HepG2 (cell line): Measurements from ENCODE around the gene RSF1. TPM values are rescaled to one million over a fixed set of nuclear protein-coding genes. Genes with fewer than 3 reads are reported as not detected.
A peak's percentile ranks its signal among the peaks of the same experiment; 100 is the strongest.

Source experiments
- ATAC-seq: fragments of 200-7000 bp; cut with Tn5 transposase; 3 replicates; pipeline ENCODE4 v1.9.1; 2020; ENCODE audit warnings: mild to moderate bottlenecking, moderate library complexity
- BruUV-seq: library from RNA; stranded (reverse); fragments of 400-500 nt; replicated peaks from 2 replicates; lab custom pipeline; 2021; lab: Mats Ljungman, UMichigan
- CTCF ChIA-PET: fragments of 300-600 bp; formaldehyde crosslinking; extraction: SDS; loops from one replicate; lab custom pipeline; 2021; ENCODE audit warnings: low total read pairs, inconsistent platforms, low intra/inter-chr PET ratio; lab: Yijun Ruan, JAX
- POLR2A ChIA-PET: fragments of 350-600 bp; sonication (Branson Sonifier 250); formaldehyde crosslinking; loops from one replicate; lab custom pipeline; 2020; ENCODE audit warnings: antibody characterized with exemption, inconsistent platforms; lab: Yijun Ruan, JAX
- DNase-seq: peaks from one replicate; pipeline ENCODE4 v3.0.0-alpha.2; 2015; ENCODE audit warnings: low spot score
- FAIRE-seq: peaks from 3 replicates; lab custom pipeline; 2011; peaks lifted over from hg19 to GRCh38; lab: Jason Lieb, UNC
- H2AFZ ChIP-seq: one replicate; pipeline ENCODE4 v1.6.1; 2011; ENCODE audit warnings: low read length, inconsistent platforms
- H3K27ac ChIP-seq: fragments of 300-600 bp; 3 replicates; pipeline ENCODE4 v1.8.0; 2011; ENCODE audit warnings: mixed run types, mild to moderate bottlenecking, mixed read lengths, low read length, inconsistent platforms; ENCODE audit not compliant: insufficient read depth; ENCODE audit errors: extremely low read length
- H3K27me3 ChIP-seq, 2 experiments: fragments of 200-600 bp in 1 of 2; 2 replicates in 1 of 2; 3 replicates in 1 of 2; pipeline versions ENCODE4 v1.6.0 to v1.8.0; 2011; ENCODE audit warnings: low read length in 2 of 2, mild to moderate bottlenecking in 2 of 2, moderate library complexity in 2 of 2, inconsistent platforms in 1 of 2; ENCODE audit not compliant: insufficient read depth in 2 of 2, control insufficient read depth in 1 of 2
- H3K36me3 ChIP-seq, 2 experiments: fragments of 200-600 bp in 1 of 2; replicated peaks in 1 of 2; 2 replicates in 1 of 2; 3 replicates in 1 of 2; pipeline versions ENCODE4 v1.5.1 to v1.8.0; 2011; ENCODE audit warnings: low read length in 2 of 2, inconsistent platforms in 1 of 2; ENCODE audit not compliant: insufficient read depth in 2 of 2, control insufficient read depth in 1 of 2
- H3K4me1 ChIP-seq: 2 replicates; pipeline ENCODE4 v1.5.1; 2012; ENCODE audit warnings: low read length, inconsistent platforms; ENCODE audit not compliant: insufficient read depth
- H3K4me2 ChIP-seq: 2 replicates; pipeline ENCODE4 v1.6.0; 2011; ENCODE audit warnings: low read depth, low read length, inconsistent platforms
- H3K4me3 ChIP-seq, 3 experiments: fragments of 200-600 bp in 1 of 3; sonication (generic), shearing (Covaris generic) in 1 of 3; replicated peaks in 1 of 3; 2 replicates each; pipeline ENCODE4 v1.5.1; 2011 to 2016; ENCODE audit warnings: low read length in 3 of 3, inconsistent platforms in 2 of 3, low read depth in 2 of 3, mild to moderate bottlenecking in 2 of 3, control low read depth in 1 of 3, mixed read lengths in 1 of 3; ENCODE audit not compliant: insufficient read depth in 1 of 3
- H3K79me2 ChIP-seq: one replicate; pipeline ENCODE4 v1.6.1; 2011; ENCODE audit warnings: low read length, inconsistent platforms; ENCODE audit not compliant: insufficient read depth
- H3K9ac ChIP-seq: 2 replicates; pipeline ENCODE4 v1.6.0; 2011; ENCODE audit warnings: mild to moderate bottlenecking, low read depth, low read length, inconsistent platforms; ENCODE audit not compliant: insufficient read depth
- H3K9me3 ChIP-seq: 2 replicates; pipeline ENCODE4 v1.5.1; 2012; ENCODE audit warnings: mild to moderate bottlenecking, low read length
- H4K20me1 ChIP-seq: 2 replicates; pipeline ENCODE4 v1.6.0; 2011; ENCODE audit warnings: inconsistent platforms, mild to moderate bottlenecking, low read length, moderate library complexity; ENCODE audit not compliant: insufficient read depth
- DNMT3B ChIP-seq: conservative IDR thresholded peaks from 2 replicates; pipeline ENCODE4 v1.6.1; 2016; ENCODE audit warnings: missing biosample characterization, control low read depth
- GMEB2 ChIP-seq: IDR thresholded peaks from 2 replicates; pipeline ENCODE4 v1.6.1; 2016; ENCODE audit warnings: missing biosample characterization, missing genetic modification reagents, low read depth
- IKZF4 ChIP-seq: sonication (generic); formaldehyde crosslinking; IDR thresholded peaks from 2 replicates; pipeline ENCODE4 v1.5.1; 2020; ENCODE audit warnings: borderline replicate concordance, mild to moderate bottlenecking, low read depth, missing genetic modification reagents; ENCODE audit errors: not compliant biosample characterization
- LCORL ChIP-seq, 2 experiments: fragments of 450-650 bp in 1 of 2; sonication (generic) in 1 of 2; formaldehyde crosslinking in 1 of 2; IDR thresholded peaks; 2 replicates each; pipeline versions ENCODE4 v1.5.0 to v1.6.1; 2017 to 2020; ENCODE audit warnings: antibody characterized with exemption in 1 of 2, missing genetic modification reagents in 1 of 2
- MAX ChIP-seq: IDR thresholded peaks from 2 replicates; pipeline ENCODE4 v1.6.1; 2012; ENCODE audit warnings: inconsistent platforms
- NR2F6 ChIP-seq, 2 experiments: IDR thresholded peaks; 2 replicates each; pipeline ENCODE4 v1.6.1; 2016; ENCODE audit warnings: antibody characterized with exemption in 1 of 2, mild to moderate bottlenecking in 1 of 2
- PHF20 ChIP-seq: sonication (generic); formaldehyde crosslinking; IDR thresholded peaks from 2 replicates; pipeline ENCODE4 v1.5.0; 2020; ENCODE audit warnings: mild to moderate bottlenecking, missing genetic modification reagents
- POGZ ChIP-seq: sonication (generic); formaldehyde crosslinking; IDR thresholded peaks from 2 replicates; pipeline ENCODE4 v1.4.0; 2020; ENCODE audit warnings: mild to moderate bottlenecking, missing genetic modification reagents
- PRDM10 ChIP-seq: sonication (generic); formaldehyde crosslinking; IDR thresholded peaks from 2 replicates; pipeline ENCODE4 v1.4.0; 2020; ENCODE audit warnings: low read depth, missing genetic modification reagents
- RFXAP ChIP-seq: sonication (generic); formaldehyde crosslinking; IDR thresholded peaks from 2 replicates; pipeline ENCODE4 v1.4.0; 2020; ENCODE audit warnings: missing genetic modification reagents, borderline replicate concordance
- SOX6 ChIP-seq, 2 experiments: fragments of 450-650 bp in 1 of 2; sonication (generic) in 1 of 2; formaldehyde crosslinking in 1 of 2; IDR thresholded peaks; 2 replicates each; pipeline versions ENCODE4 v1.4.0 to v1.6.1; 2017 to 2020; ENCODE audit warnings: antibody characterized with exemption in 1 of 2, mild to moderate bottlenecking in 1 of 2, missing genetic modification reagents in 1 of 2
- ZBTB3 ChIP-seq: sonication (generic); formaldehyde crosslinking; IDR thresholded peaks from 2 replicates; pipeline ENCODE4 v1.4.0; 2020; ENCODE audit warnings: low read depth, mild to moderate bottlenecking, moderate library complexity, missing genetic modification reagents, borderline replicate concordance
- ZNF331 ChIP-seq: sonication (generic); formaldehyde crosslinking; IDR thresholded peaks from 2 replicates; pipeline ENCODE4 v1.4.0; 2020; ENCODE audit warnings: missing genetic modification reagents
- ZNF383 ChIP-seq: sonication (generic); formaldehyde crosslinking; IDR thresholded peaks from 2 replicates; pipeline ENCODE4 v1.4.0; 2020; ENCODE audit warnings: missing genetic modification reagents, mild to moderate bottlenecking, borderline replicate concordance
- ZNF558 ChIP-seq: sonication (generic); formaldehyde crosslinking; IDR thresholded peaks from 2 replicates; pipeline ENCODE4 v1.9.0; 2022; ENCODE audit warnings: mild to moderate bottlenecking, missing genetic modification reagents, borderline replicate concordance
- ZNF598 ChIP-seq: sonication (generic); formaldehyde crosslinking; IDR thresholded peaks from 2 replicates; pipeline ENCODE4 v1.5.1; 2020; ENCODE audit warnings: mild to moderate bottlenecking, missing genetic modification reagents, borderline replicate concordance
- ZSCAN12 ChIP-seq: sonication (generic); formaldehyde crosslinking; IDR thresholded peaks from 2 replicates; pipeline ENCODE4 v1.9.0; 2021; ENCODE audit warnings: mild to moderate bottlenecking, missing genetic modification reagents
- WGBS: methylation state at CpG from one replicate; pipeline ENCODE4 v1.1.6; 2017; ENCODE audit warnings: low lambda C conversion rate; 5-methylcytosine and 5-hydroxymethylcytosine counted together
- in situ Hi-C: cut with HindIII; loops from 2 replicates; pipeline ENCODE4 v1.10.0; 2017; ENCODE audit warnings: low pct_unique_long_range_greater_than_20kb; ENCODE audit not compliant: extremely low pct_ligation_motif_present
- intact Hi-C: fragments of 100-400 bp; cut with micrococcal nuclease; formaldehyde crosslinking; loops from one replicate; pipeline ENCODE4 v1.10.0; 2022; ENCODE audit not compliant: unreplicated experiment
- polyA plus RNA-seq, 8 experiments: library from polyadenylated mRNA; depleted of rRNA in 3 of 8; stranded (reverse) in 7 of 8; unstranded in 1 of 8; fragments of >200 nt; fragmentation: Illumina TruSeq in 4 of 8; extraction: Trizol in 4 of 8; gene quantifications; 2 replicates each; pipeline versions ENCODE4 v1.2.1 to v1.2.3, GENCODE V29; 2011 to 2016; ENCODE audit warnings: low read depth in 4 of 8, missing spikeins in 1 of 8, mixed read lengths in 1 of 8; ENCODE audit not compliant: insufficient read depth in 1 of 8
- total RNA-seq, 5 experiments: library from RNA; depleted of rRNA; stranded (reverse); fragments of >200 nt; fragmentation: Illumina TruSeq; extraction: Trizol; gene quantifications; 2 replicates each; pipeline ENCODE4 v1.2.3, GENCODE V29; 2016; ENCODE audit warnings: low read depth in 1 of 5

RSF1 gene
- total and polyA plus RNA-seq, 2 of the 13 experiments (the other 11 are each of a cell fraction or from before 2014, with no cell fraction given) = 15.5 to 33.1 TPM

- Histone ChIP-seq H3K4me3 (peak overlapping the region; percentile 79 to 94 (median 94)), H3K4me2 (peak overlapping the region; percentile 86), H3K27ac (peak overlapping the region; percentile 85), H3K9ac (peak overlapping the region; percentile 85), H4K20me1 (peaks cover 34% of the 10 kb centered on the region), H2AFZ (no peak overlapping the region), H3K9me3 (0 out of 2 replicates have a peak, but pooled peaks cover 4% of the 10 kb centered on the region), H3K27me3 (no peaks in the 10 kb centered on the region; a peak in 1 of 5 replicates), H3K36me3 (0 out of 5 replicates have a peak, but pooled peaks cover 0 to 1% of the 10 kb centered on the region in 2 experiments), H3K4me1 (peaks cover 55% of the 10 kb centered on the region), H3K79me2 (peaks cover 59% of the 10 kb centered on the region)
- ChIA-PET CTCF (no interaction called here), POLR2A (interaction anchor here (0.7 to 2.1 kb wide), 2 partner anchors 26 to 175 kb away, joined by 3 to 9 read pairs; partner anchors contain the start of gene INTS4)
- intact Hi-C loops (no loop called here), in situ Hi-C loops (loop anchor here (10.0 kb wide), 1 partner anchor 185 kb away; no protein-coding TSS in a partner anchor)
- ATAC-seq (peak; percentile 73), DNase-seq (peak; percentile 74), FAIRE-seq (no peak)
- no TSS peak for BruUV-seq
- 2% methylated on average over 19 of the region's 19 CpGs for WGBS
- TF ChIP-seq ZNF598 = peak; percentile 65; the same call in 1 of the 2 replicates
- peak; percentile 34 for TF ChIP-seq IKZF4 (CRISPR knock-in tag)
- no peak for TF ChIP-seq PRDM10 (CRISPR knock-in tag)
- TF ChIP-seq MAX = 0 out of 2 replicates have a peak, but pooled peaks have one; percentile 37
- TF ChIP-seq ZBTB3 (CRISPR knock-in tag) = 0 out of 2 replicates have a peak, but pooled peaks have one; percentile 7
- TF ChIP-seq POGZ (CRISPR knock-in tag) = no peak
- TF ChIP-seq ZNF383 (CRISPR knock-in tag) = 0 out of 2 replicates have a peak, but pooled peaks have one; percentile 73
- TF ChIP-seq LCORL (IDR thresholded peaks at IDR 0.05) = no peak
- 0 out of 2 replicates have a peak, but pooled peaks have one; percentile 29 for TF ChIP-seq LCORL (CRISPR knock-in tag; IDR thresholded peaks at IDR 0.05)
- TF ChIP-seq ZNF331 (CRISPR knock-in tag) = peak; percentile 44; the same call in 1 of the 2 replicates
- no peak for TF ChIP-seq NR2F6 (IDR thresholded peaks at IDR 0.05)
- 0 out of 2 replicates have a peak, but pooled peaks have one; percentile 6 for TF ChIP-seq NR2F6 (CRISPR knock-in tag; IDR thresholded peaks at IDR 0.05)
- no peak for TF ChIP-seq SOX6 (IDR thresholded peaks at IDR 0.05)
- TF ChIP-seq SOX6 (CRISPR knock-in tag; IDR thresholded peaks at IDR 0.05) = 0 out of 2 replicates have a peak, but pooled peaks have one; percentile 16
- peak; percentile 61; the same call in 1 of the 2 replicates for TF ChIP-seq ZNF558
- TF ChIP-seq GMEB2 (CRISPR knock-in tag) = no peak
- TF ChIP-seq RFXAP (CRISPR knock-in tag) = no peak
- TF ChIP-seq PHF20 (CRISPR knock-in tag) = peak; percentile 27; the same call in 1 of the 2 replicates
- TF ChIP-seq ZSCAN12 (CRISPR knock-in tag) = no peak
- TF ChIP-seq DNMT3B = 0 out of 2 replicates have a peak, but pooled peaks have one; percentile 38
Measured at GRCh38 chr11:77819411-77819920, 1.1 kb downstream of the RSF1 start.
